HCT116 (cell line): Measurements from ENCODE around the gene SNHG17. TPM values are rescaled to one million over a fixed set of nuclear protein-coding genes. Genes with fewer than 3 reads are reported as not detected.

Source experiments
- ATAC-seq: fragments of 200-7000 bp; cut with Tn5 transposase; 2 replicates; pipeline ENCODE4 v1.9.1; 2020; ENCODE audit warnings: mild to moderate bottlenecking, moderate library complexity
- BruUV-seq: library from RNA; stranded (reverse); fragments of 400-500 nt; replicated peaks from 2 replicates; lab custom pipeline; 2021; lab: Mats Ljungman, UMichigan
- CTCF ChIA-PET: fragments of 300-600 bp; sonication (Branson Sonifier 250); formaldehyde crosslinking; loops from one replicate; lab custom pipeline; 2021; ENCODE audit warnings: antibody characterized with exemption; lab: Charles Lee
- POLR2A ChIA-PET: fragments of 300-600, 350-600 bp; sonication (Branson Sonifier 250); formaldehyde crosslinking; loops from one replicate; lab custom pipeline; 2021; ENCODE audit warnings: antibody characterized with exemption; lab: Charles Lee
- RAD21 ChIA-PET, 2 experiments: fragments of 300-600 bp; sonication (Branson Sonifier 250); formaldehyde crosslinking; loops; one replicate each; lab custom pipeline; 2023; ENCODE audit warnings: low total read pairs in 2 of 2; ENCODE audit not compliant: uncharacterized antibody in 2 of 2, unreplicated experiment in 2 of 2, low non-redundant PET in 1 of 2; lab: Charles Lee
- DNase-seq: peaks from one replicate; pipeline ENCODE4 v3.0.0-alpha.2; 2010; ENCODE audit warnings: low read depth, low spot score
- H2AFZ ChIP-seq: fragments of 200-600 bp; shearing (Covaris generic), sonication (generic); 2 replicates; pipeline ENCODE4 v1.6.1; 2017; ENCODE audit warnings: low read depth, mixed run types, mixed read lengths, antibody characterized with exemption, low read length; ENCODE audit not compliant: poor library complexity, severe bottlenecking
- H3K27ac ChIP-seq: 2 replicates; pipeline ENCODE4 v1.5.1; 2012; ENCODE audit warnings: low read depth, low read length
- H3K27me3 ChIP-seq: fragments of 200-600 bp; sonication (generic); 2 replicates; pipeline ENCODE4 v1.6.1; 2016; ENCODE audit warnings: mixed run types, low read length, mixed read lengths; ENCODE audit not compliant: insufficient read depth
- H3K36me3 ChIP-seq, 2 experiments: fragments of 200-500 bp in 1 of 2; fragments of 200-600 bp in 1 of 2; sonication (Bioruptor generic) in 1 of 2; sonication (generic) in 1 of 2; 2 replicates each; pipeline versions ENCODE4 v1.5.1 to v1.6.1; 2014 to 2016; ENCODE audit warnings: low read length in 2 of 2, inconsistent platforms in 1 of 2, mixed read lengths in 1 of 2, mixed run types in 1 of 2; ENCODE audit not compliant: insufficient read depth in 2 of 2, control insufficient read depth in 1 of 2
- H3K4me1 ChIP-seq, 2 experiments: fragments of 200-600 bp in 1 of 2; sonication (generic) in 1 of 2; 2 replicates each; pipeline versions ENCODE4 v1.5.1 to v1.6.1; 2012 to 2017; ENCODE audit warnings: low read length in 2 of 2, inconsistent platforms in 1 of 2, mild to moderate bottlenecking in 1 of 2, mixed read lengths in 1 of 2, mixed run types in 1 of 2, moderate library complexity in 1 of 2; ENCODE audit not compliant: insufficient read depth in 2 of 2, control insufficient read depth in 1 of 2
- H3K4me2 ChIP-seq: fragments of 200-600 bp; sonication (generic); 2 replicates; pipeline ENCODE4 v1.6.1; 2017; ENCODE audit warnings: mixed run types, low read length, mixed read lengths
- H3K4me3 ChIP-seq, 2 experiments: fragments of 200-600 bp in 1 of 2; sonication (generic) in 1 of 2; replicated peaks in 1 of 2; 2 replicates each; pipeline ENCODE4 v1.5.1; 2011 to 2016; ENCODE audit warnings: low read length in 2 of 2, control low read depth in 1 of 2, low read depth in 1 of 2, mild to moderate bottlenecking in 1 of 2, mixed read lengths in 1 of 2, mixed run types in 1 of 2
- H3K79me2 ChIP-seq: fragments of 200-600 bp; sonication (generic); 2 replicates; pipeline ENCODE4 v1.6.1; 2017; ENCODE audit warnings: mild to moderate bottlenecking, mixed run types, low read length, moderate library complexity, mixed read lengths; ENCODE audit not compliant: insufficient read depth
- H3K9ac ChIP-seq: fragments of 200-600 bp; sonication (generic); 2 replicates; pipeline ENCODE4 v1.6.1; 2016; ENCODE audit warnings: low read length, mixed read lengths
- H3K9me2 ChIP-seq: fragments of 200-600 bp; sonication (generic), shearing (Covaris generic); 2 replicates; pipeline ENCODE4 v1.6.1; 2017; ENCODE audit warnings: mixed run types, mild to moderate bottlenecking, moderate library complexity; ENCODE audit not compliant: insufficient read depth
- H3K9me3 ChIP-seq, 2 experiments: fragments of 200-500 bp in 1 of 2; fragments of 200-600 bp in 1 of 2; sonication (Bioruptor generic) in 1 of 2; sonication (generic) in 1 of 2; 2 replicates each; pipeline ENCODE4 v1.6.1; 2014 to 2017; ENCODE audit warnings: low read length in 2 of 2, mixed read lengths in 2 of 2, inconsistent platforms in 1 of 2, low read depth in 1 of 2, mild to moderate bottlenecking in 1 of 2, mixed run types in 1 of 2, moderate library complexity in 1 of 2; ENCODE audit not compliant: control insufficient read depth in 1 of 2, insufficient read depth in 1 of 2
- H4K20me1 ChIP-seq: fragments of 200-600 bp; sonication (generic), shearing (Covaris generic); 2 replicates; pipeline ENCODE4 v1.6.1; 2017; ENCODE audit warnings: mixed run types, mild to moderate bottlenecking, moderate library complexity; ENCODE audit not compliant: insufficient read depth
- CBX3 ChIP-seq: IDR thresholded peaks from 2 replicates; pipeline ENCODE4 v1.6.1; 2012; ENCODE audit warnings: low read depth
- EGR1 ChIP-seq: IDR thresholded peaks from 2 replicates; pipeline ENCODE4 v1.6.1; 2012; ENCODE audit warnings: low read depth
- ELF1 ChIP-seq: IDR thresholded peaks from 2 replicates; pipeline ENCODE4 v1.6.1; 2012; ENCODE audit warnings: low read depth, borderline replicate concordance
- EZH2phosphoT487 ChIP-seq: fragments of 200-600 bp; IDR thresholded peaks from 2 replicates; pipeline ENCODE4 v1.6.1; 2018; ENCODE audit warnings: antibody characterized with exemption, borderline replicate concordance
- FOSL1 ChIP-seq: IDR thresholded peaks from 2 replicates; pipeline ENCODE4 v1.6.1; 2012; ENCODE audit warnings: low read depth
- POLR2A ChIP-seq: IDR thresholded peaks from 2 replicates; pipeline ENCODE4 v1.7.0; 2011; ENCODE audit warnings: borderline replicate concordance; ENCODE audit not compliant: insufficient read depth, insufficient read length; ENCODE audit errors: extremely low read depth
- RAD21 ChIP-seq: IDR thresholded peaks from 2 replicates; pipeline ENCODE4 v1.6.1; 2012; ENCODE audit warnings: low read depth, mild to moderate bottlenecking
- SP1 ChIP-seq: IDR thresholded peaks from 2 replicates; pipeline ENCODE4 v1.6.1; 2012; ENCODE audit warnings: low read depth
- TCF7L2 ChIP-seq: IDR thresholded peaks from 2 replicates; pipeline ENCODE4 v1.7.0; 2011; ENCODE audit warnings: borderline replicate concordance, inconsistent platforms; ENCODE audit not compliant: insufficient read depth, insufficient read length; ENCODE audit errors: extremely low read depth
- ZNF274 ChIP-seq: fragments of 200-500 bp; sonication (Bioruptor generic); IDR thresholded peaks from 2 replicates; pipeline ENCODE4 v1.6.1; 2014; ENCODE audit warnings: mild to moderate bottlenecking, low read depth, low read length, inconsistent platforms
- intact Hi-C: fragments of 100-400 bp; cut with micrococcal nuclease; formaldehyde crosslinking; loops from 2 replicates; pipeline ENCODE4 v1.10.0; 2022
- total RNA-seq: library from RNA; stranded (reverse); gene quantifications from one replicate; pipeline ENCODE4 v1.2.1, GENCODE V29; 2021; ENCODE audit not compliant: unreplicated experiment
- TF ChIP-seq, protein P1 (sequence below): IDR thresholded peaks from 2 replicates; pipeline ENCODE4 v1.6.1; 2011; ENCODE audit warnings: mild to moderate bottlenecking, low read length, moderate library complexity; ENCODE audit not compliant: insufficient replicate concordance; ENCODE audit errors: extremely low read depth
- TF ChIP-seq, protein P2 (sequence below): IDR thresholded peaks from 2 replicates; pipeline ENCODE4 v1.6.1; 2012; ENCODE audit warnings: low read depth
- TF ChIP-seq, protein P3 (sequence below): IDR thresholded peaks from 2 replicates; pipeline ENCODE4 v1.6.1; 2012
- TF ChIP-seq, protein P4 (sequence below): IDR thresholded peaks from 2 replicates; pipeline ENCODE4 v1.6.1; 2012

SNHG17 gene
- total RNA-seq, 1 experiment from 2014 or later: 65.7 TPM

DNA sequence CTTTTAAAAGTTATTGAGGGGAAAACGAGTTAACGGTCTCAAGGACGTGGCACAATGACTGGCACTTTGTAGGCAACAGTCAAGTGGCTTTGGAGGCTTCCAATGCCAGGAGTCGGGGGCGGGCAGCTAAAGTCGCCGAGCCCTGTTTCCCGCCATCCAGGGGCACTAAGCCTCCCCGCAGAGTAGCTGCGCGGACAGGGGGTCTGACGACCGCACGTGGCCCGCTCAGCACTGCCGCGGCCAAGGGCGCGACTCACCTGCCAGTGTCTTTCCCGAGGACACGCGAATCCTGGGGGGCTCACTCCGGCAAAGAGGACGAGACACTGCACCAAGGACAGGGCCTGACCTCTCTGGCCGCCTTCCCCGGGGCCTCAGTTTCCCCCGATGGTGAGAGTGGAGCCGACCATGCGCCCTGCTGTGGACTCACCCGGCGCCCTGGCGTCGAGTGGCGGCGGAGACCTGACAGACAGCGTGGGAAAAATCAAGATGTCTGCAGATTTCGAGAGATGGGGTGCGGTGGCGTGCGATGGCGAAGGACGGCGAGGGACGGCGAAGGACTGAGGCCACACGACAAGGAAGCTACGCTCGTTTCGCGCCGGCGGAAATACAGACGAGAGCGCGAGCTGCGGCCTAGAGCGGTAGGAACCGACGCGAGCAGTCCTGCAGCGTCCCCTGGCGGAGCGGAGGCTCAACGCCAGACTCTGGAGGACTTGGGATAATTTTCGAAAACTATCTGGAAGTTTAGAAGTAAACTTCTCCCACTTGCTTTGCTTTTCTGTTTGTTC is at the start of gene SNHG17 (continued):
- TF ChIP-seq, protein P1, sequence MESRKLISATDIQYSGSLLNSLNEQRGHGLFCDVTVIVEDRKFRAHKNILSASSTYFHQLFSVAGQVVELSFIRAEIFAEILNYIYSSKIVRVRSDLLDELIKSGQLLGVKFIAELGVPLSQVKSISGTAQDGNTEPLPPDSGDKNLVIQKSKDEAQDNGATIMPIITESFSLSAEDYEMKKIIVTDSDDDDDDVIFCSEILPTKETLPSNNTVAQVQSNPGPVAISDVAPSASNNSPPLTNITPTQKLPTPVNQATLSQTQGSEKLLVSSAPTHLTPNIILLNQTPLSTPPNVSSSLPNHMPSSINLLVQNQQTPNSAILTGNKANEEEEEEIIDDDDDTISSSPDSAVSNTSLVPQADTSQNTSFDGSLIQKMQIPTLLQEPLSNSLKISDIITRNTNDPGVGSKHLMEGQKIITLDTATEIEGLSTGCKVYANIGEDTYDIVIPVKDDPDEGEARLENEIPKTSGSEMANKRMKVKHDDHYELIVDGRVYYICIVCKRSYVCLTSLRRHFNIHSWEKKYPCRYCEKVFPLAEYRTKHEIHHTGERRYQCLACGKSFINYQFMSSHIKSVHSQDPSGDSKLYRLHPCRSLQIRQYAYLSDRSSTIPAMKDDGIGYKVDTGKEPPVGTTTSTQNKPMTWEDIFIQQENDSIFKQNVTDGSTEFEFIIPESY: no peak
- TF ChIP-seq EZH2phosphoT487 (no peak), TCF7L2 (peak; percentile 74)

DNA sequence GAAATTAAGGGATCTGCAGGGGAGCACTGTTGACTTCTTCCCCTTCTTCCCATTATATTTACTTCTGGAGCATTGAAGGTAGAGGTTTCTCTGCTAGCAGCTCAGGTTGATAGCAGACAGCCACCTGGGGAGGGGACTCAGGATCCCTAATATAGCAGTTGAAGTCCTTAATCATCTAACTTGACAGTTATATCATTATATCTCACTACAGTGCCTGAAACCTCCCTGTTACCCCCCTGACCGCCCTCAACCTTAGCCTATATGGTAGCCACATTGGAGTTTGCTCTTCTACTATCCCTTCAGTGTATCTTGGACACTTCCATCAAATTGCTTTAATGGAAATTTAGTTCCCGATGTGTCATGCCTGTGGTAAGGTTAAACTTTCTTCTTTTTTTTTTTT is 44.5 kb upstream of the SNHG17 start:
- Histone ChIP-seq H3K27me3 (no peaks in the 10 kb centered on the region), H3K79me2 (peaks cover 80% of the 10 kb centered on the region), H3K9me3 (no peaks in the 10 kb centered on the region), H3K9ac (no peak overlapping the region), H3K4me3 (no peak overlapping the region), H4K20me1 (no peaks in the 10 kb centered on the region), H3K4me2 (no peak overlapping the region), H3K27ac (no peak overlapping the region), H3K9me2 (no peaks in the 10 kb centered on the region), H3K4me1 (no peaks in the 10 kb centered on the region), H3K36me3 (no peaks in the 10 kb centered on the region), H2AFZ (no peak overlapping the region)
- CTCF ChIA-PET: no interaction called here
- RAD21 ChIA-PET: no interaction called here
- DNase-seq (no peak), ATAC-seq (no peak)
- POLR2A ChIA-PET: no interaction called here
- TF ChIP-seq, protein P2, sequence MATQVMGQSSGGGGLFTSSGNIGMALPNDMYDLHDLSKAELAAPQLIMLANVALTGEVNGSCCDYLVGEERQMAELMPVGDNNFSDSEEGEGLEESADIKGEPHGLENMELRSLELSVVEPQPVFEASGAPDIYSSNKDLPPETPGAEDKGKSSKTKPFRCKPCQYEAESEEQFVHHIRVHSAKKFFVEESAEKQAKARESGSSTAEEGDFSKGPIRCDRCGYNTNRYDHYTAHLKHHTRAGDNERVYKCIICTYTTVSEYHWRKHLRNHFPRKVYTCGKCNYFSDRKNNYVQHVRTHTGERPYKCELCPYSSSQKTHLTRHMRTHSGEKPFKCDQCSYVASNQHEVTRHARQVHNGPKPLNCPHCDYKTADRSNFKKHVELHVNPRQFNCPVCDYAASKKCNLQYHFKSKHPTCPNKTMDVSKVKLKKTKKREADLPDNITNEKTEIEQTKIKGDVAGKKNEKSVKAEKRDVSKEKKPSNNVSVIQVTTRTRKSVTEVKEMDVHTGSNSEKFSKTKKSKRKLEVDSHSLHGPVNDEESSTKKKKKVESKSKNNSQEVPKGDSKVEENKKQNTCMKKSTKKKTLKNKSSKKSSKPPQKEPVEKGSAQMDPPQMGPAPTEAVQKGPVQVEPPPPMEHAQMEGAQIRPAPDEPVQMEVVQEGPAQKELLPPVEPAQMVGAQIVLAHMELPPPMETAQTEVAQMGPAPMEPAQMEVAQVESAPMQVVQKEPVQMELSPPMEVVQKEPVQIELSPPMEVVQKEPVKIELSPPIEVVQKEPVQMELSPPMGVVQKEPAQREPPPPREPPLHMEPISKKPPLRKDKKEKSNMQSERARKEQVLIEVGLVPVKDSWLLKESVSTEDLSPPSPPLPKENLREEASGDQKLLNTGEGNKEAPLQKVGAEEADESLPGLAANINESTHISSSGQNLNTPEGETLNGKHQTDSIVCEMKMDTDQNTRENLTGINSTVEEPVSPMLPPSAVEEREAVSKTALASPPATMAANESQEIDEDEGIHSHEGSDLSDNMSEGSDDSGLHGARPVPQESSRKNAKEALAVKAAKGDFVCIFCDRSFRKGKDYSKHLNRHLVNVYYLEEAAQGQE: no peak
- TF ChIP-seq, protein P3, sequence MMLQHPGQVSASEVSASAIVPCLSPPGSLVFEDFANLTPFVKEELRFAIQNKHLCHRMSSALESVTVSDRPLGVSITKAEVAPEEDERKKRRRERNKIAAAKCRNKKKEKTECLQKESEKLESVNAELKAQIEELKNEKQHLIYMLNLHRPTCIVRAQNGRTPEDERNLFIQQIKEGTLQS: no peak
- TF ChIP-seq, protein P4, sequence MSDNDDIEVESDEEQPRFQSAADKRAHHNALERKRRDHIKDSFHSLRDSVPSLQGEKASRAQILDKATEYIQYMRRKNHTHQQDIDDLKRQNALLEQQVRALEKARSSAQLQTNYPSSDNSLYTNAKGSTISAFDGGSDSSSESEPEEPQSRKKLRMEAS: no peak
- TF ChIP-seq, protein P1: no peak
- TF ChIP-seq TCF7L2 (no peak), CBX3 (no peak), FOSL1 (no peak), ELF1 (no peak), EZH2phosphoT487 (no peak), EGR1 (no peak), RAD21 (no peak), ZNF274 (no peak), SP1 (no peak), POLR2A (no peak)
- no TSS peak for BruUV-seq
- intact Hi-C loops: no loop called here
